Testis (tissue), 2 donors: ENCODE data around the gene FBXO48.

ENCODE experiments used
- POLR2A ChIP-seq: fragments of 450-650 bp; IDR thresholded peaks from one replicate; pipeline ENCODE4 v1.6.1; 2017; ENCODE audit warnings: antibody characterized with exemption, mild to moderate bottlenecking, moderate library complexity
- TF ChIP-seq, protein P1 (sequence below), 3 experiments: fragments of 450-650 bp in 2 of 3; fragments of 200-600 bp in 1 of 3; sonication (generic) in 1 of 3; IDR thresholded peaks; one replicate each; pipeline ENCODE4 v1.5.1; 2016 to 2019; ENCODE audit warnings: antibody characterized with exemption in 3 of 3, mild to moderate bottlenecking in 2 of 3, moderate library complexity in 1 of 3

DNA sequence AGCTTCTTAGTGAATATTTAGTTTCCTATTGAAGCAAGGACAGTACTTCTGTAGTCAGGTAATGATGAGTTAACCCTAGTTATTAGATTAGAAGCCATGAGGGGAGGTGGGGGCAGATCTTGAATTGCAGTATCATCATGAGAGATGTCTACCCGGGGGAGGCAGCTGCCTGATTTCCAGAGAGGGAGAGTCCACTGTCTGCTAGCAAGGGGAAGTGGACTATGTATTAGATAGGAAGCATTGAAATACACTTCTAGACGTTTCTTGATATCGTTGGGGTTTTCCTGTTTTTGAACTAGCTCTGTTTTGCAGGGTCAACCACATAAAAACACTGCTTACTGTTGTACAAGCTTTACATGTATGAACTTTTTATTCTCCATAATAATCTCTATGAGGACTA, 39.1 kb upstream of the FBXO48 start:
- TF ChIP-seq, protein P1, sequence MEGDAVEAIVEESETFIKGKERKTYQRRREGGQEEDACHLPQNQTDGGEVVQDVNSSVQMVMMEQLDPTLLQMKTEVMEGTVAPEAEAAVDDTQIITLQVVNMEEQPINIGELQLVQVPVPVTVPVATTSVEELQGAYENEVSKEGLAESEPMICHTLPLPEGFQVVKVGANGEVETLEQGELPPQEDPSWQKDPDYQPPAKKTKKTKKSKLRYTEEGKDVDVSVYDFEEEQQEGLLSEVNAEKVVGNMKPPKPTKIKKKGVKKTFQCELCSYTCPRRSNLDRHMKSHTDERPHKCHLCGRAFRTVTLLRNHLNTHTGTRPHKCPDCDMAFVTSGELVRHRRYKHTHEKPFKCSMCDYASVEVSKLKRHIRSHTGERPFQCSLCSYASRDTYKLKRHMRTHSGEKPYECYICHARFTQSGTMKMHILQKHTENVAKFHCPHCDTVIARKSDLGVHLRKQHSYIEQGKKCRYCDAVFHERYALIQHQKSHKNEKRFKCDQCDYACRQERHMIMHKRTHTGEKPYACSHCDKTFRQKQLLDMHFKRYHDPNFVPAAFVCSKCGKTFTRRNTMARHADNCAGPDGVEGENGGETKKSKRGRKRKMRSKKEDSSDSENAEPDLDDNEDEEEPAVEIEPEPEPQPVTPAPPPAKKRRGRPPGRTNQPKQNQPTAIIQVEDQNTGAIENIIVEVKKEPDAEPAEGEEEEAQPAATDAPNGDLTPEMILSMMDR (IDR thresholded peaks at IDR 0.05), result no peak
- no peak for TF ChIP-seq POLR2A
